GM18505 (cell line): ENCODE measurements around the gene NKAIN2.
"Not testable (repeated sequence)": the region's sequence is repeated elsewhere in the genome, so short reads cannot be mapped to it uniquely, and the experiment has no call there.

Experiments used
- ATAC-seq: cut with Tn5 transposase; IDR thresholded peaks from one replicate; pipeline ENCODE4 v1.9.1; 2021; ENCODE audit not compliant: unreplicated experiment
- POLR2A ChIP-seq: IDR thresholded peaks from 4 replicates; pipeline ENCODE4 v1.6.1; 2011; ENCODE audit warnings: borderline replicate concordance; ENCODE audit not compliant: insufficient read depth, insufficient read length; ENCODE audit errors: extremely low read depth

The NKAIN2 gene

GRCh38 chr6:124310139-124310538 is 506.5 kb downstream of the NKAIN2 start:
- no peak for TF ChIP-seq POLR2A
- no peak for ATAC-seq

- no peak for ATAC-seq
- TF ChIP-seq POLR2A, result no peak
These were observed 515.7 kb downstream of the NKAIN2 start for GRCh38 chr6:124319410-124319809.

- TF ChIP-seq POLR2A, result no peak
- ATAC-seq, result no peak
These were observed 520.6 kb downstream of the NKAIN2 start for GRCh38 chr6:124324237-124324636.

GRCh38 chr6:124330197-124330596 is 526.5 kb downstream of the NKAIN2 start:
- no peak for TF ChIP-seq POLR2A
- ATAC-seq, result no peak

- no peak for ATAC-seq
- no peak for TF ChIP-seq POLR2A
These were observed 530.7 kb downstream of the NKAIN2 start for GRCh38 chr6:124334359-124334758.

GRCh38 chr6:124339610-124340334 is 536.1 kb downstream of the NKAIN2 start:
- ATAC-seq, result no peak
- no peak for TF ChIP-seq POLR2A

- not testable (repeated sequence) for ATAC-seq
These were observed 544.7 kb downstream of the NKAIN2 start for GRCh38 chr6:124348339-124348738.

- TF ChIP-seq POLR2A, result no peak
- no peak for ATAC-seq
These were observed 551.5 kb downstream of the NKAIN2 start for GRCh38 chr6:124355146-124355545.

- ATAC-seq, result no peak
- TF ChIP-seq POLR2A, result no peak
These were observed 552.7 kb downstream of the NKAIN2 start for GRCh38 chr6:124356276-124356810.

- no peak for TF ChIP-seq POLR2A
- no peak for ATAC-seq
These were observed 553.1 kb downstream of the NKAIN2 start for GRCh38 chr6:124356811-124357210.

- ATAC-seq, result no peak
These were observed 564.5 kb downstream of the NKAIN2 start for GRCh38 chr6:124368131-124368530.

GRCh38 chr6:124371974-124372475 is 568.4 kb downstream of the NKAIN2 start:
- ATAC-seq, result no peak
- no peak for TF ChIP-seq POLR2A

More at GRCh38 chr6:124368131-124368530, 564.5 kb downstream of the NKAIN2 start:
- TF ChIP-seq POLR2A, result no peak

- ATAC-seq, result no peak
- no peak for TF ChIP-seq POLR2A
These were observed 569.7 kb downstream of the NKAIN2 start for GRCh38 chr6:124373386-124373785.

- TF ChIP-seq POLR2A, result no peak
- ATAC-seq, result no peak
These were observed 585.5 kb downstream of the NKAIN2 start for GRCh38 chr6:124389127-124389526.
